PFSK-1 (cell line): ENCODE data around the gene MOK.

ENCODE experiments used
- FOXP2 ChIP-seq: optimal IDR thresholded peaks from 2 replicates; pipeline ENCODE3; 2011; ENCODE audit warnings: borderline replicate concordance, control low read depth, inconsistent platforms; ENCODE audit not compliant: insufficient read depth; ENCODE audit errors: extremely low read length, extremely low read depth
- POLR2AphosphoS5 ChIP-seq: IDR thresholded peaks from 2 replicates; pipeline ENCODE4 v1.6.1; 2012; ENCODE audit warnings: low read depth, mild to moderate bottlenecking, control low read depth, low read length, moderate library complexity
- SIN3A ChIP-seq: IDR thresholded peaks from 2 replicates; pipeline ENCODE4 v1.6.1; 2012; ENCODE audit warnings: mild to moderate bottlenecking, low read length, moderate library complexity, borderline replicate concordance; ENCODE audit not compliant: insufficient read depth
- TAF1 ChIP-seq: IDR thresholded peaks from 2 replicates; pipeline ENCODE4 v1.6.1; 2012; ENCODE audit warnings: low read length, control low read depth, borderline replicate concordance; ENCODE audit not compliant: insufficient read depth
- TF ChIP-seq, protein P1 (sequence below), 2 experiments: IDR thresholded peaks; 2 replicates each; pipeline versions ENCODE4 v1.6.1 to v1.8.0; 2011 to 2012; ENCODE audit warnings: low read depth in 2 of 2, low read length in 2 of 2, control low read depth in 1 of 2, inconsistent platforms in 1 of 2, mild to moderate bottlenecking in 1 of 2, moderate library complexity in 1 of 2; ENCODE audit not compliant: insufficient read depth in 1 of 2

MOK gene

DNA sequence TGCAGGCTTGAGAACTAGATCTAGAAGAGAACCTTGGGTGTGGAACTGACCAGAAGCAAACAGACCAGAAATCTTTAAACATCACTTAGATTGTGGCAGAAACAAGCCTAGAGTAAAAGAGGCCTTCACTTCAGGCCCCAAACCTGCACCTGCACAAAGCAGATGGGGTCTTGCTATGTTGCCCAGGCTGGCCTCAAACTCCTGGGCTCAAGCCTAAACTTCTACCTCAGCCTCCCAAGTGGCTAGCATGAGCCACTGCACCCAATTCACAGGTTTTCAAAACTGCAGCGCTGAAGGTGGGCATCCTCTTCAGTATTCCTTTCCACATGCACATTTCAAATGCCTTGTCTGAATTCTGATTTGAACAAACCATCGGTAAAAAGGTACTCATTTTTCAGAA is 19.9 kb downstream of the MOK start:
- TF ChIP-seq FOXP2 (no peak), TAF1 (no peak), POLR2AphosphoS5 (no peak)
- TF ChIP-seq, protein P1, sequence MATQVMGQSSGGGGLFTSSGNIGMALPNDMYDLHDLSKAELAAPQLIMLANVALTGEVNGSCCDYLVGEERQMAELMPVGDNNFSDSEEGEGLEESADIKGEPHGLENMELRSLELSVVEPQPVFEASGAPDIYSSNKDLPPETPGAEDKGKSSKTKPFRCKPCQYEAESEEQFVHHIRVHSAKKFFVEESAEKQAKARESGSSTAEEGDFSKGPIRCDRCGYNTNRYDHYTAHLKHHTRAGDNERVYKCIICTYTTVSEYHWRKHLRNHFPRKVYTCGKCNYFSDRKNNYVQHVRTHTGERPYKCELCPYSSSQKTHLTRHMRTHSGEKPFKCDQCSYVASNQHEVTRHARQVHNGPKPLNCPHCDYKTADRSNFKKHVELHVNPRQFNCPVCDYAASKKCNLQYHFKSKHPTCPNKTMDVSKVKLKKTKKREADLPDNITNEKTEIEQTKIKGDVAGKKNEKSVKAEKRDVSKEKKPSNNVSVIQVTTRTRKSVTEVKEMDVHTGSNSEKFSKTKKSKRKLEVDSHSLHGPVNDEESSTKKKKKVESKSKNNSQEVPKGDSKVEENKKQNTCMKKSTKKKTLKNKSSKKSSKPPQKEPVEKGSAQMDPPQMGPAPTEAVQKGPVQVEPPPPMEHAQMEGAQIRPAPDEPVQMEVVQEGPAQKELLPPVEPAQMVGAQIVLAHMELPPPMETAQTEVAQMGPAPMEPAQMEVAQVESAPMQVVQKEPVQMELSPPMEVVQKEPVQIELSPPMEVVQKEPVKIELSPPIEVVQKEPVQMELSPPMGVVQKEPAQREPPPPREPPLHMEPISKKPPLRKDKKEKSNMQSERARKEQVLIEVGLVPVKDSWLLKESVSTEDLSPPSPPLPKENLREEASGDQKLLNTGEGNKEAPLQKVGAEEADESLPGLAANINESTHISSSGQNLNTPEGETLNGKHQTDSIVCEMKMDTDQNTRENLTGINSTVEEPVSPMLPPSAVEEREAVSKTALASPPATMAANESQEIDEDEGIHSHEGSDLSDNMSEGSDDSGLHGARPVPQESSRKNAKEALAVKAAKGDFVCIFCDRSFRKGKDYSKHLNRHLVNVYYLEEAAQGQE (IDR thresholded peaks at IDR 0.05; ENCODE audit: insufficient read depth in 1 of 2, low read depth in 2 of 2, low read length in 2 of 2), result no peak

DNA sequence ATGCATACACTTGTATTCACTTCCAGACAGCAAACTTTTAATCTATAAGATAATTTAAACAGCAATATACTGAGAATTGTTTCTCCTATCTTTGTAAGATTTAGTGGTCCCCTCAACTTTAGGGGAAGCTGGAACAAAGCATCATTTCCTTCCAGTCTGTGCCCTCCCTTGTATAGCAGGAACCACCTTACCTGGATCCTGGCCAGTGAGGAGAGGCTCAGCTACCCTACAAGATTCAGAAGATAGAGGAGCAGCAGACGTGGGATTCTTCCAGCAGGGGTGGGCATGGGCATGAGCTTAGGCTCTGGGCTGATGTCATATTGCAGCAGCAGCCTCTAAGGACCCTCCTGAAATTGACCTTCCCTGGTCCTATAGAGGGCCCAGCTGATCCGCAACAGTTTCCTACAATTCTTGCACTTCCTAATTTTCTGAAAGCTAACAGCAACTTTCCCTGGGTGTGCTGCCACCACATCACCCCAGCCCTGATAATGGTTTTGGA is 21.3 kb downstream of the MOK start:
- TF ChIP-seq TAF1 (no peak), SIN3A (no peak), FOXP2 (no peak), POLR2AphosphoS5 (no peak)
- TF ChIP-seq, protein P1 (IDR thresholded peaks at IDR 0.05; ENCODE audit: insufficient read depth in 1 of 2, low read depth in 2 of 2, low read length in 2 of 2), result no peak

DNA sequence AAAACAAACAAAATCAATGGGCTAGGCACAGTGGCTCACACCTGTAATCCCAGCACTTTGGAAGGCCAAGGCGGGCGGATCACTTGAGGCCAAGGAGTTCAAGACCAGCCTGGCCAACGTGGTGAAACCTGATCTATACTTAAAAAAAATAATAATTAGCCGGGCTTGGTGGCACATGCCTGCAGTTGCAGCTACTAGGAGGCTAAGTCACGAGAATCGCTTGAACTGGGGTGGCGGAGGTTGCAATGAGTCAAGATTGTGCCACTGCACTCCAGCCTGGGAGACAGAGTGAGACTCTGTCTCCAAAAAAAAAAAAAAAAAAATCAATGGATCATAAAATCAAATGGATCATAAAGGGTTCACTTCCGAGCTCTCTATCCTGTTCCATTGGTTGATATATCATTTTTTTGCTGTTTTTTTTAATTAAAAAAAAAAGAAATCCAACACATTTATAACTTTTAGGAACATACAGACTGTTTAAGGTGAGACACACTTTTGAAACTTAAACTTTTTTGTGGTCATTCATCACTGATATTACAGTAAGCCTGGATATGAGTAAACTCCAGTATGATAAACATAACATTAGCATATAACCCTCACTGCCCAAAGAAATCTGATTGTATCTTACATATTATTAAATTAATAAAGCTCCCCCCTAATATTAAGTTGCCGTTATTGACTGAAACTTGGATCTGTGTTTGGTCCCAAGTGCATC is 22.1 kb downstream of the MOK start:
- TF ChIP-seq, protein P1 (IDR thresholded peaks at IDR 0.05; ENCODE audit: insufficient read depth in 1 of 2, low read depth in 2 of 2, low read length in 2 of 2), result no peak
- TF ChIP-seq FOXP2 (no peak), SIN3A (no peak), POLR2AphosphoS5 (no peak), TAF1 (no peak)

DNA sequence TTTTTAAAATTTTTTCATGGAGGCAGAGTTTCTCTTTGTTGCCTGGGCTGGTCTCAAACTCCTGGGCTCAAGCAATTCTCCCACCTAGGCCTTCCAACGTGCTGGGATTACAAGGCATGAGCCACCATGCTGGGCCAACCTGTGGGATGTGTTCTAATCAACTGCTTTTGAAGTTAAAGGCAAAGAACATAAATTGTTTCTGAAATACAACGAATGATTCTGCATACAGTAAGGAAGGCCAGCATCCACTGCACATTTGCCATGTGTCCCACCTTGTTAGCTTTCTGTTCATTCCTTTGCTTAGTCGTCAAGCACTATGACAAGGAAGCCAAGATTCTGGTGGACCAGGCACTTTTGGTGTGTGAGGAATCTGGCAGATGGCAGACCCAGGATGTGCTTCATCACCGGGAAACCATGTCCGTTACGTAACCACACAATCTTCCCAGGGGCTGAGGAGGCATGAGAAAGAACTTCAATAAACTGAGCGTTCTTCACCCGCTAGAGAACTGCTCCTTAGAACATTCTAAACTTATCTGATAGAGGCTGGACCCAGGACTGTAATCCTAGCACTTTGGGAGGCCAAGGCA is 24.5 kb downstream of the MOK start:
- no peak for TF ChIP-seq FOXP2
- TF ChIP-seq TAF1, result no peak
- no peak for TF ChIP-seq SIN3A
- TF ChIP-seq, protein P1 (IDR thresholded peaks at IDR 0.05; ENCODE audit: insufficient read depth in 1 of 2, low read depth in 2 of 2, low read length in 2 of 2), result no peak
- TF ChIP-seq POLR2AphosphoS5, result no peak
